HepG2 (cell line): Measurements from ENCODE around the gene YTHDF1. TPM values are rescaled to one million over a fixed set of nuclear protein-coding genes. Genes with fewer than 3 reads are reported as not detected.

Experiments
- DNMT3B ChIP-seq: conservative IDR thresholded peaks from 2 replicates; pipeline ENCODE4 v1.6.1; 2016; ENCODE audit warnings: missing biosample characterization, control low read depth
- ETV5 ChIP-seq: IDR thresholded peaks from 2 replicates; pipeline ENCODE4 v1.6.1; 2018; ENCODE audit warnings: missing biosample characterization, missing genetic modification reagents, inconsistent platforms, borderline replicate concordance
- HCFC1 ChIP-seq: fragments of 150-350 bp; IDR thresholded peaks from 2 replicates; pipeline ENCODE4 v1.6.1; 2014; ENCODE audit warnings: low read depth, low read length
- HOXA9 ChIP-seq: sonication (generic); formaldehyde crosslinking; IDR thresholded peaks from 2 replicates; pipeline ENCODE4 v1.8.1; 2022; ENCODE audit warnings: missing genetic modification reagents, mild to moderate bottlenecking, moderate library complexity, borderline replicate concordance
- KLF15 ChIP-seq: sonication (generic); formaldehyde crosslinking; IDR thresholded peaks from 2 replicates; pipeline ENCODE4 v1.8.1; 2023; ENCODE audit warnings: borderline replicate concordance, mild to moderate bottlenecking, inconsistent platforms, missing genetic modification reagents, mixed read lengths
- PCBP1 ChIP-seq: fragments of 200-400 bp; formaldehyde crosslinking; IDR thresholded peaks from 2 replicates; pipeline ENCODE4 v1.6.1; 2017; ENCODE audit warnings: mild to moderate bottlenecking, low read depth, low read length, borderline replicate concordance
- POLR2A ChIP-seq, 2 experiments: IDR thresholded peaks; 2 replicates each; pipeline ENCODE4 v1.6.1; 2011; ENCODE audit warnings: low read depth in 2 of 2, low read length in 2 of 2, mild to moderate bottlenecking in 1 of 2, moderate library complexity in 1 of 2; ENCODE audit not compliant: insufficient read depth in 1 of 2
- RXRA ChIP-seq: sonication (generic); formaldehyde crosslinking; IDR thresholded peaks from 2 replicates; pipeline ENCODE4 v1.5.1; 2020; ENCODE audit warnings: missing genetic modification reagents
- ZBTB38 ChIP-seq: sonication (generic); formaldehyde crosslinking; IDR thresholded peaks from 2 replicates; pipeline ENCODE4 v1.5.1; 2020; ENCODE audit warnings: mild to moderate bottlenecking, missing genetic modification reagents
- ZNF251 ChIP-seq: sonication (generic); formaldehyde crosslinking; IDR thresholded peaks from 2 replicates; pipeline ENCODE4 v1.9.0; 2021; ENCODE audit warnings: mild to moderate bottlenecking, missing genetic modification reagents
- ZNF256 ChIP-seq: sonication (generic); formaldehyde crosslinking; conservative IDR thresholded peaks from 2 replicates; pipeline ENCODE4 v1.4.0; 2020; ENCODE audit warnings: missing genetic modification reagents
- ZNF446 ChIP-seq: sonication (generic); formaldehyde crosslinking; IDR thresholded peaks from 2 replicates; pipeline ENCODE4 v1.5.0; 2020; ENCODE audit warnings: mild to moderate bottlenecking, missing genetic modification reagents
- ZNF878 ChIP-seq: sonication (generic); formaldehyde crosslinking; IDR thresholded peaks from 2 replicates; pipeline ENCODE4 v1.8.1; 2023; ENCODE audit warnings: mild to moderate bottlenecking, missing genetic modification reagents, moderate library complexity
- ZSCAN12 ChIP-seq: sonication (generic); formaldehyde crosslinking; IDR thresholded peaks from 2 replicates; pipeline ENCODE4 v1.9.0; 2021; ENCODE audit warnings: mild to moderate bottlenecking, missing genetic modification reagents
- ZSCAN30 ChIP-seq: sonication (generic); formaldehyde crosslinking; IDR thresholded peaks from 2 replicates; pipeline ENCODE4 v1.5.0; 2020; ENCODE audit warnings: mild to moderate bottlenecking, missing genetic modification reagents
- ZSCAN31 ChIP-seq: sonication (generic); formaldehyde crosslinking; IDR thresholded peaks from 2 replicates; pipeline ENCODE4 v1.5.0; 2020; ENCODE audit warnings: low read depth, mild to moderate bottlenecking, missing genetic modification reagents
- polyA plus RNA-seq, 8 experiments: library from polyadenylated mRNA; depleted of rRNA in 3 of 8; stranded (reverse) in 7 of 8; unstranded in 1 of 8; fragments of >200 nt; fragmentation: Illumina TruSeq in 4 of 8; extraction: Trizol in 4 of 8; gene quantifications; 2 replicates each; pipeline versions ENCODE4 v1.2.1 to v1.2.3, GENCODE V29; 2011 to 2016; ENCODE audit warnings: low read depth in 4 of 8, missing spikeins in 1 of 8, mixed read lengths in 1 of 8; ENCODE audit not compliant: insufficient read depth in 1 of 8
- total RNA-seq, 5 experiments: library from RNA; depleted of rRNA; stranded (reverse); fragments of >200 nt; fragmentation: Illumina TruSeq; extraction: Trizol; gene quantifications; 2 replicates each; pipeline ENCODE4 v1.2.3, GENCODE V29; 2016; ENCODE audit warnings: low read depth in 1 of 5
- TF ChIP-seq, protein P1 (sequence below): conservative IDR thresholded peaks from 2 replicates; pipeline ENCODE4 v1.6.1; 2018; ENCODE audit warnings: missing genetic modification reagents
- TF ChIP-seq, protein P2 (sequence below): sonication (generic); IDR thresholded peaks from 2 replicates; pipeline ENCODE4 v1.6.1; 2016; ENCODE audit warnings: low read depth, borderline replicate concordance
- TF ChIP-seq, protein P3 (sequence below): sonication (generic); formaldehyde crosslinking; IDR thresholded peaks from 2 replicates; pipeline ENCODE4 v1.5.1; 2020; ENCODE audit warnings: missing genetic modification reagents, mild to moderate bottlenecking, borderline replicate concordance
- TF ChIP-seq, protein P4 (sequence below): fragments of 450-650 bp; IDR thresholded peaks from 2 replicates; pipeline ENCODE4 v1.6.1; 2016
- TF ChIP-seq, protein P5 (sequence below): sonication (generic); formaldehyde crosslinking; IDR thresholded peaks from 2 replicates; pipeline ENCODE4 v1.8.1; 2023; ENCODE audit warnings: mild to moderate bottlenecking, moderate library complexity, missing genetic modification reagents

YTHDF1 gene
- total and polyA plus RNA-seq, 2 of the 13 experiments (the other 11 are each of a cell fraction or from before 2014, with no cell fraction given) = 34.5 to 37.7 TPM

DNA sequence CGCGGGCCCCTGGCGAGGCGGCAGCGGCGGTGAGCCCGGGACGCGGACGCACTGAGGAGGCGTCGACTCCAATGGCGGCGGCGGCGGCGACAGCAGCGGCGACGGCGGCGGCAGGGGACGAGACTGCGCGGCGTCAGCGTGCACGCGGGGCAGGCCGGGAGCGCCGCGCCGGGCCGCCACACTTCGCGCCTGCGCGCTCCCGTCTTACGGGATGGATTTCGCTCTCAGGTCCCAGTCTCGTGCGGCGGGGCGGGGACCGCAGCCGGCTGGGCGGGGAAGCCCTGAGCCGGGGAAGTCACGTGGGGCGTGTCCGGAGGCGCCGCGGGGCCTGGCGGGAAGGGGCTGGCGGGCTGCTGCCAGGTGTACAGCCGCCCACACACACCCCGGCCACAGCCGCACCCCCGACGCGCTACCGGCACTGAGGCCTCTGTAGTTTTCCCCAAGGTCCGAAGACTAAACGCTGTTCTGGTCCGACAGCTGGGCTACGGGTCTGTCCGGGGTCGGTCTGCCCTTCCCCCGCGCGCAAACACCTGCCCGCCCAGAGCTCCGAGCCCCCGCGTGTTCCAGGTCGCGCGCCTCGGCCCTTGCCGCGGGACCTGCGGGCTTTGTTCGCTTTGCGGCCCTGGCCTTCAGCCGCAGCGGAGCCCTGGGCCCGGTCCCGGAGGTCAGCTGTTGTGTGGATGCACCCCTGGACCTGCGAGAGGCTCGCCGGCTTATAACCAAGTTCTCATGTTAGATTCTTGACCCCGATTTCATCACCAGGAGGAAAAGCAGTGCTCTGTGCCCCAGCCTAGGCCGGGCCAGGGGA is at the start of gene YTHDF1 (continued):
- TF ChIP-seq, protein P1, sequence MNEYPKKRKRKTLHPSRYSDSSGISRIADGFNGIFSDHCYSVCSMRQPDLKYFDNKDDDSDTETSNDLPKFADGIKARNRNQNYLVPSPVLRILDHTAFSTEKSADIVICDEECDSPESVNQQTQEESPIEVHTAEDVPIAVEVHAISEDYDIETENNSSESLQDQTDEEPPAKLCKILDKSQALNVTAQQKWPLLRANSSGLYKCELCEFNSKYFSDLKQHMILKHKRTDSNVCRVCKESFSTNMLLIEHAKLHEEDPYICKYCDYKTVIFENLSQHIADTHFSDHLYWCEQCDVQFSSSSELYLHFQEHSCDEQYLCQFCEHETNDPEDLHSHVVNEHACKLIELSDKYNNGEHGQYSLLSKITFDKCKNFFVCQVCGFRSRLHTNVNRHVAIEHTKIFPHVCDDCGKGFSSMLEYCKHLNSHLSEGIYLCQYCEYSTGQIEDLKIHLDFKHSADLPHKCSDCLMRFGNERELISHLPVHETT = peak; percentile 94
- TF ChIP-seq ZSCAN30 = no peak; the same call in 1 of the 2 replicates
- peak; percentile 95 for TF ChIP-seq ZNF251 (CRISPR knock-in tag)
- peak; percentile 88; the same call in 1 of the 2 replicates for TF ChIP-seq KLF15
- TF ChIP-seq DNMT3B (CRISPR knock-in tag) = no peak
- peak; percentile 25; the same call in 1 of the 2 replicates for TF ChIP-seq HCFC1
- TF ChIP-seq ZNF878 (CRISPR knock-in tag) = peak; percentile 91; the same call in 1 of the 2 replicates
- TF ChIP-seq ZNF446 (CRISPR knock-in tag) = no peak; the same call in 1 of the 2 replicates
- TF ChIP-seq ZSCAN12 = 0 out of 2 replicates have a peak, but pooled peaks have one; percentile 84
- no peak for TF ChIP-seq PCBP1
- no peak; the same call in none of the 2 replicates for TF ChIP-seq ZBTB38 (CRISPR knock-in tag)
- TF ChIP-seq RXRA (CRISPR knock-in tag) = peak; percentile 82; the same call in 1 of the 2 replicates
- TF ChIP-seq ZSCAN31 = peak; percentile 96
- peak; percentile 96 for TF ChIP-seq ZNF256 (CRISPR knock-in tag)
- TF ChIP-seq, protein P2, sequence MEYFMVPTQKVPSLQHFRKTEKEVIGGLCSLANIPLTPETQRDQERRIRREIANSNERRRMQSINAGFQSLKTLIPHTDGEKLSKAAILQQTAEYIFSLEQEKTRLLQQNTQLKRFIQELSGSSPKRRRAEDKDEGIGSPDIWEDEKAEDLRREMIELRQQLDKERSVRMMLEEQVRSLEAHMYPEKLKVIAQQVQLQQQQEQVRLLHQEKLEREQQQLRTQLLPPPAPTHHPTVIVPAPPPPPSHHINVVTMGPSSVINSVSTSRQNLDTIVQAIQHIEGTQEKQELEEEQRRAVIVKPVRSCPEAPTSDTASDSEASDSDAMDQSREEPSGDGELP = peak; percentile 75; the same call in 1 of the 2 replicates
- 0 out of 2 replicates have a peak, but pooled peaks have one; percentile 72 for TF ChIP-seq HOXA9 (CRISPR knock-in tag)
- peak; percentile 75 to 95 for TF ChIP-seq POLR2A (IDR thresholded peaks at IDR 0.05; ENCODE audit: insufficient read depth in 1 of 2, low read depth in 2 of 2, low read length in 2 of 2)
- peak; percentile 85; the same call in 1 of the 2 replicates for TF ChIP-seq ETV5
- TF ChIP-seq, protein P3, sequence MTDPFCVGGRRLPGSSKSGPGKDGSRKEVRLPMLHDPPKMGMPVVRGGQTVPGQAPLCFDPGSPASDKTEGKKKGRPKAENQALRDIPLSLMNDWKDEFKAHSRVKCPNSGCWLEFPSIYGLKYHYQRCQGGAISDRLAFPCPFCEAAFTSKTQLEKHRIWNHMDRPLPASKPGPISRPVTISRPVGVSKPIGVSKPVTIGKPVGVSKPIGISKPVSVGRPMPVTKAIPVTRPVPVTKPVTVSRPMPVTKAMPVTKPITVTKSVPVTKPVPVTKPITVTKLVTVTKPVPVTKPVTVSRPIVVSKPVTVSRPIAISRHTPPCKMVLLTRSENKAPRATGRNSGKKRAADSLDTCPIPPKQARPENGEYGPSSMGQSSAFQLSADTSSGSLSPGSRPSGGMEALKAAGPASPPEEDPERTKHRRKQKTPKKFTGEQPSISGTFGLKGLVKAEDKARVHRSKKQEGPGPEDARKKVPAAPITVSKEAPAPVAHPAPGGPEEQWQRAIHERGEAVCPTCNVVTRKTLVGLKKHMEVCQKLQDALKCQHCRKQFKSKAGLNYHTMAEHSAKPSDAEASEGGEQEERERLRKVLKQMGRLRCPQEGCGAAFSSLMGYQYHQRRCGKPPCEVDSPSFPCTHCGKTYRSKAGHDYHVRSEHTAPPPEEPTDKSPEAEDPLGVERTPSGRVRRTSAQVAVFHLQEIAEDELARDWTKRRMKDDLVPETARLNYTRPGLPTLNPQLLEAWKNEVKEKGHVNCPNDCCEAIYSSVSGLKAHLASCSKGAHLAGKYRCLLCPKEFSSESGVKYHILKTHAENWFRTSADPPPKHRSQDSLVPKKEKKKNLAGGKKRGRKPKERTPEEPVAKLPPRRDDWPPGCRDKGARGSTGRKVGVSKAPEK (CRISPR knock-in tag) = peak; percentile 86; the same call in 1 of the 2 replicates
- TF ChIP-seq, protein P4, sequence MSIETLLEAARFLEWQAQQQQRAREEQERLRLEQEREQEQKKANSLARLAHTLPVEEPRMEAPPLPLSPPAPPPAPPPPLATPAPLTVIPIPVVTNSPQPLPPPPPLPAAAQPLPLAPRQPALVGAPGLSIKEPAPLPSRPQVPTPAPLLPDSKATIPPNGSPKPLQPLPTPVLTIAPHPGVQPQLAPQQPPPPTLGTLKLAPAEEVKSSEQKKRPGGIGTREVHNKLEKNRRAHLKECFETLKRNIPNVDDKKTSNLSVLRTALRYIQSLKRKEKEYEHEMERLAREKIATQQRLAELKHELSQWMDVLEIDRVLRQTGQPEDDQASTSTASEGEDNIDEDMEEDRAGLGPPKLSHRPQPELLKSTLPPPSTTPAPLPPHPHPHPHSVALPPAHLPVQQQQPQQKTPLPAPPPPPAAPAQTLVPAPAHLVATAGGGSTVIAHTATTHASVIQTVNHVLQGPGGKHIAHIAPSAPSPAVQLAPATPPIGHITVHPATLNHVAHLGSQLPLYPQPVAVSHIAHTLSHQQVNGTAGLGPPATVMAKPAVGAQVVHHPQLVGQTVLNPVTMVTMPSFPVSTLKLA = peak; percentile 73
- TF ChIP-seq, protein P5, sequence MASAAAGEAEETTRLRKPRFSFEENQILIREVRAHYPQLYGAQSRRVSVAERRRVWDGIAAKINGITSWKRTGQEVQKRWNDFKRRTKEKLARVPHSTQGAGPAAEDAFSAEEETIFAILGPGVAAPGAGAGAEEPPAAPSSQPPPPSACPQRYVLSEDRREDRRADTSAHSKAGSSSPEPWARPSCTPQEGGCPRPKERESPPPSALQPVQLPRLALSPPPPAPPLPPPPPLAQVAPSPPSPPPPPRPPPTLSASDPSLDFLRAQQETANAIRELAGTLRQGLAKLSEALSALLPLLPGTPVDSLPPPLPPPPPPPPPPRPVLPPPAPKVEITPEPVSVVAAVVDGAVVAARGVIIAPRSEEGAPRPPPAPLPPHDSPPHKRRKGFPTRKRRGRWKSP = peak; percentile 92; the same call in 1 of the 2 replicates
